ENCODE data around the gene TNNC1.

Gene TNNC1

DNA sequence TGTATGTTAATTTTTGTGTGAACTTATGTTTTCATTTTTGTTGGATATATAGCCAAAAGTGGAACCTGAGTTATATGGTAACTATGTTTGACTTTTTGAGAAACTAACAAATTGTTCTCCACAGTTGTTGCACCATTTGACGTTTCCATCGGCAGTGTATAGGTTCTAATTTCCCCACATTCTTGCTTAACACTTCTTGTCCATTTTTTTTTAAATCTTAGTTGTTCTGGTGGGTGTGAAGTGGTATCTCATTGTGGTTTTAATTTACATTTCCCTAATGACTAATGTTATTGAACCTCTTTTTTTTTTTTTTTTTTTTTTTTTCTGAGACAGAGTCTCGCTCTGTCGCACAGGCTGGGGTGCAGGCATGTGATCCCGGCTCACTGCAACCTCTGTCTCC lies 9.6 kb upstream of the TNNC1 start:
- TF ChIP-seq, protein P1, sequence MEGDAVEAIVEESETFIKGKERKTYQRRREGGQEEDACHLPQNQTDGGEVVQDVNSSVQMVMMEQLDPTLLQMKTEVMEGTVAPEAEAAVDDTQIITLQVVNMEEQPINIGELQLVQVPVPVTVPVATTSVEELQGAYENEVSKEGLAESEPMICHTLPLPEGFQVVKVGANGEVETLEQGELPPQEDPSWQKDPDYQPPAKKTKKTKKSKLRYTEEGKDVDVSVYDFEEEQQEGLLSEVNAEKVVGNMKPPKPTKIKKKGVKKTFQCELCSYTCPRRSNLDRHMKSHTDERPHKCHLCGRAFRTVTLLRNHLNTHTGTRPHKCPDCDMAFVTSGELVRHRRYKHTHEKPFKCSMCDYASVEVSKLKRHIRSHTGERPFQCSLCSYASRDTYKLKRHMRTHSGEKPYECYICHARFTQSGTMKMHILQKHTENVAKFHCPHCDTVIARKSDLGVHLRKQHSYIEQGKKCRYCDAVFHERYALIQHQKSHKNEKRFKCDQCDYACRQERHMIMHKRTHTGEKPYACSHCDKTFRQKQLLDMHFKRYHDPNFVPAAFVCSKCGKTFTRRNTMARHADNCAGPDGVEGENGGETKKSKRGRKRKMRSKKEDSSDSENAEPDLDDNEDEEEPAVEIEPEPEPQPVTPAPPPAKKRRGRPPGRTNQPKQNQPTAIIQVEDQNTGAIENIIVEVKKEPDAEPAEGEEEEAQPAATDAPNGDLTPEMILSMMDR (conservative IDR thresholded peaks at IDR 0.05), result no peak
- no peak overlapping the region for H3K27ac ChIP-seq

DNA sequence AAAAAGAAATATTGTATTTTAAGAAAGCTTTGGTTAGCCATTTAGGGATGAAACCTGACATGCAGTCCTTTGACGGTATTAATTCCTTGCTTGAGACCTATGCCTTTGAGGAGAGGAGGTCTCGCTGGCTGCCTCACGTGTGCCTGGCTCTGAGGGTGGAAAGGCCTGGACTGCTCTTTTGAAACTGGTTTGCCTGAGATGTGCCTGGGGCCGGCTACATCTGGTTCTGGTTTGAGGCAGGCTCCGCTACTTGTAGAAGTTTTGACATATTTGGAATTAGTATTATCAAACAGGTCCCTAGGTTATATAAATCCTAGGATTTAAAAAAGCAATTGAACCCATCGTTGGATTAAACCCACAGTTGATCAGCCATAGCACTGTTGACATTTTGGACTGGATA lies 8.0 kb upstream of the TNNC1 start:
- peak overlapping the region; percentile 12; the same call in 1 of the 2 replicates for H3K27ac ChIP-seq
- TF ChIP-seq, protein P1 (conservative IDR thresholded peaks at IDR 0.05), result no peak

DNA sequence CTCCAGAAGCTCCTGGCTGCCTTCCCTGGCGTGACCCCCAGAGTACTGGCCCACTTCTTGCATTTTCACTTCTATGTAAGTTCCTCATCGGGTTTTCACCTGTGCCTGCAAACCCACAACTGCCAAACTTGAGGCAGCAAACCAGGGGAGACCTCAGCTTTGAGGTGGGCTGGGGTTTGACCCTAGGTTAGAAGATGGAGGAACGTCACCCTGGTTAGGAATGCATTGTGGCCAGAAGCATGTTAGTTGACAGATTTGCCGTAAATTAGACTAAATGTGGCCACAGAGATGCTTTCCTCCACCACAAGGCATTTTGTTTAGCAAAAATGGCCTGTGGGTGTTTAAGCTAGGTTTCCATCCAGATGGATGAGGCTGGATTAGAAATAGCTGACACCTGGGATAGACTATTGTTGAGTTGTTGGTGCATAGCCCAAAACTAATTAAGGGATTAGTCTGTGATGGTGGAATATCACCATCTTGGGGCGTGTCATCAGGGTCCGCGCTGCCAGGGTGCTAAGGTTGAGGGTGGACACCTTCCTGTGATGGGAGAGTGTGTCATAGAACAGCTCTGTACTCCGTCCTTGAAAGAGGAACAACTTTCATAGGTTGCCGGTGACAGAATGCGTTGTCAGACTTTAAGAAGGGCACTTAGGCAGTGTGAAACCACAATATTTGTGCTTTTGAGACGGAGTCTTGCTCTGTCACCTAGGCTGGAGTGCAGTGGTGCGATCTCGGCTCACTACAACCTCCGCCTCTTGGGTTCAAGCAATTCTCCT lies 5.1 kb upstream of the TNNC1 start:
- H3K27ac ChIP-seq, result no peak overlapping the region

DNA sequence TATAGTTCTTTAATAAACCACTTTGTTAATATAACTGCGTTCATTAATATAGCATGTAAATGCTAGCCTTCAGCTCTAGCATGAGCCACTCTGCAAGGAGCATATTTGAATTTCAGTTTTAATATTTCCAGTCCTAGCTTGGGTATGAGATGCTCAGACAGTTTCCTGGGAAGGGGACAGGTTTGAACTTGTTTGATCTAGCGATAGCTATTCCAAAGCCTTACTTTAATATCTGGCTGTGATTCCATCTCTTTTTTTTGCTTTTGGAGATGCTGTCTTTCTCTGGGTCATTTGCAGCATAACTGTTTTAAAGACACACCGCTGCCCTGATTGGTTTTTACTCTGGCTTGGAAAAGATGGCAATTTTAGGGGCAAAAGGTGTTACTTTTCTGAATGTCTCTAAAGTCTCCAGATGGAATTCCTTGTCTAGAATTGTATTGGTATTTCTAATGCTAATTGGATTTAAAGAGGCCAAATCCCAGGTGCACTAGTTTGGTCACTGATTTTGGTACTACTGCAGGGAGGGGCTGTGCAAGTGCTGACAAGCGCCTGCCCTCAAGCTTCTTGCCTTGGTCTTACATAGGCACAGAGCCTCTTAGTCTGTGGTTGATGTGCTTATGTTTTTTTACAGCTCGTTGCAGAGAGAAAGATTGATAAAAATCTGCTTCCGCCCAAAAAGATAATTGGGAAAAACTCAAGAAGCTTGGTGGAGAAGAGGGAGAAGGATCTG lies 4.4 kb upstream of the TNNC1 start:
- H3K27ac ChIP-seq, result no peak overlapping the region; the same call in 1 of the 2 replicates
- TF ChIP-seq, protein P1 (conservative IDR thresholded peaks at IDR 0.05), result no peak

More for the DNA sequence above, 5.1 kb upstream of the TNNC1 start:
- TF ChIP-seq, protein P1 (conservative IDR thresholded peaks at IDR 0.05), result no peak

DNA sequence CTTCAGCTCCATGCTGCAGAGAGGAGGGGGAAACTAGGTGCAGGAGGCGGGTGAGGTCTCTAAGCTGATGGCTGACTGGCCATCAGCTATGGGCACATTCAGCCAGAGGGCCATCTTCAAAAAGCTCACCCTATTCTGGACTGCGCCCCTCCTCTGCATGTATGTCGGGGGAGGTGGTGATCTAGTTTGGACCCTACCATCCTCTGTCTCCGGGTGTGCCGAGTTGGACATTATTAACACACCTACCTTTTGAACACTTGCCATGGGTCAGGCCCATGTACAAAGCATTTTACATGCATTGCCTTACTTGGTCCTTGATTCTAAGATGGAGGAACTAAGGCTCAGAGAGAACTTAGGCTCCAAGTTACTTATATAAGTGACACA lies 3.0 kb upstream of the TNNC1 start:
- peak overlapping the region; percentile 89 for H3K27ac ChIP-seq
- TF ChIP-seq, protein P1 (conservative IDR thresholded peaks at IDR 0.05), result no peak

DNA sequence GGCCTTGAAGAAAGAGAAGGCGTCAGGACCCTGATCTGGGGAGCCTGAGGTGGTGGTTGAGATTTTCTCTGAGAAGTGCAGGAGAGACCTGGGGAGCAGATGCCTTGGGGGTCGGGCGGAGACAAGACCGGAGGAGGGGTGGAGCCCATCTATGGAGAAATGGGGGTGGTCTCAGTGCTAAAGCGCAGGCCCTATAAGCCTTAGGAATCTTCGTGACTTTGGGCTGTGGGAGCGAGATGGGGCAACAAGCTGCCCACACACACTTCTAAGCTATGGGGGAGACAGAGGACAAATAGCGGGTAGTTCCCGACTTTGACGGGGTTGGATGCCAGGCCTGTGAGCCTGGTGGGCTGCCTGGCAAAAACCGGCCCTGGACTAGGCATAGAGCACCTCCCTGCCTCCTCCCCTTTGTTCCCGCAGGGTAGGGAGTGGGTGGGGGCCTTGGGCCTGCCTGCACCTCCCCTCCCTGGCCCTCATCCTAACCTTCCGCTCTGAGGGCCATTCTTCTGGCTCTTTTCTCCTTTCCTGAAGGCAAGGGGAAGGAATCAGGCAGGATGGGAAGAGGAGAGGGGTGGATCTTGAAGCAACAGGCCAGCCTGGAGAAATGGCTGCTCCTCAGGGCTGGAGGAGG lies 2.4 kb upstream of the TNNC1 start:
- TF ChIP-seq, protein P1 (conservative IDR thresholded peaks at IDR 0.05), result no peak
- H3K27ac ChIP-seq, result peak overlapping the region; percentile 89

Measured in VCaP (cell line).